GM12801 (cell line): ENCODE results near the gene PPP1R3D.

Experiments used
- TF ChIP-seq, protein P1 (sequence below): IDR thresholded peaks from one replicate; pipeline ENCODE4 v1.5.1; 2011; ENCODE audit warnings: control low read depth; ENCODE audit not compliant: insufficient read length; ENCODE audit errors: extremely low read depth

PPP1R3D gene, protein sequence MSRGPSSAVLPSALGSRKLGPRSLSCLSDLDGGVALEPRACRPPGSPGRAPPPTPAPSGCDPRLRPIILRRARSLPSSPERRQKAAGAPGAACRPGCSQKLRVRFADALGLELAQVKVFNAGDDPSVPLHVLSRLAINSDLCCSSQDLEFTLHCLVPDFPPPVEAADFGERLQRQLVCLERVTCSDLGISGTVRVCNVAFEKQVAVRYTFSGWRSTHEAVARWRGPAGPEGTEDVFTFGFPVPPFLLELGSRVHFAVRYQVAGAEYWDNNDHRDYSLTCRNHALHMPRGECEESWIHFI

DNA sequence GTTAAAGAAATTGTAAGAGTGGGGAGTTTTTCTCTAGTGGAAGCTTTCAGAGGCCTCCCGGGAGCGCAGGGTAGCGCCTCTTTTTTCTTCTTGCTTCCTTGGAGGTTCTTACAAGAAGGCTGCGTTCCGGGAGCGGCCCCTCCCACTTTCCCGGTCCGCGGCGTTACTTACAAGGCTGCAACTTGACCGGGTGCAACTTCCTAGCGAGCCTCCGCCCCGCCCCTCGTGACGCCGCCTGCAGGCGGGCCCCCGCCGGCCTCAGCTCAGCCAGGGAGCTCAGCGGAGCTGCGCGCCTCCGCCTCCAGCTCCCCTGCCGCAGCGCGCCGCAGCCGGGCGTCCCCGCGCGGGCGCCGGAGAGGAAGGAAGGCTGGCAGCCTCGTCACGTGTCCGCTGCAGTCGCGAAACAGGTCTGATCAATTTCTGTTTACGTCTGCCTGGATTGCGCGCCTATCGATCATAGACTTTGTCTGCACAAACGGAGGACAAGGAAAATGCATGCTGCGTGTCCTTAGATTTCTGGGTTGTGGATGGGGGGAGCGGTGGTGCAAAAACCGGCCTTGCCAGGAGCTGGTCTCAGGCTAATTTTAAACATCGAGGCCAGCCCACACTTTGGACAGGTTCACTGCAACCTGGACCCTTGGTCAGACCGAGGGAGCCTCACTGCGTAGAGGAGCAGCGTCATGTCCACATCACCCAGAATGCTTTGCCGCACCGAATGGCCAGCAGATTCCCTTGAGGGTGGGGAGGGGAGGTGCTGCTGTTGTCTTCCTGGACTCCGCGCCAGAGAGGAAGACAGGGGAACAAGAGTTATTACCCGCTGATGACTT, at the start of gene PPP1R3D, which contains the start of gene FAM217B:
TSS of gene PPP1R3D (minus strand) at position 177 of the 827 bp plus-strand sequence. CDS start 374 bp downstream, outside the sequence.
TSS of gene FAM217B (plus strand) at position 261 of the 827 bp plus-strand sequence. CDS start 3,555 bp downstream, outside the sequence.
- TF ChIP-seq, protein P1, sequence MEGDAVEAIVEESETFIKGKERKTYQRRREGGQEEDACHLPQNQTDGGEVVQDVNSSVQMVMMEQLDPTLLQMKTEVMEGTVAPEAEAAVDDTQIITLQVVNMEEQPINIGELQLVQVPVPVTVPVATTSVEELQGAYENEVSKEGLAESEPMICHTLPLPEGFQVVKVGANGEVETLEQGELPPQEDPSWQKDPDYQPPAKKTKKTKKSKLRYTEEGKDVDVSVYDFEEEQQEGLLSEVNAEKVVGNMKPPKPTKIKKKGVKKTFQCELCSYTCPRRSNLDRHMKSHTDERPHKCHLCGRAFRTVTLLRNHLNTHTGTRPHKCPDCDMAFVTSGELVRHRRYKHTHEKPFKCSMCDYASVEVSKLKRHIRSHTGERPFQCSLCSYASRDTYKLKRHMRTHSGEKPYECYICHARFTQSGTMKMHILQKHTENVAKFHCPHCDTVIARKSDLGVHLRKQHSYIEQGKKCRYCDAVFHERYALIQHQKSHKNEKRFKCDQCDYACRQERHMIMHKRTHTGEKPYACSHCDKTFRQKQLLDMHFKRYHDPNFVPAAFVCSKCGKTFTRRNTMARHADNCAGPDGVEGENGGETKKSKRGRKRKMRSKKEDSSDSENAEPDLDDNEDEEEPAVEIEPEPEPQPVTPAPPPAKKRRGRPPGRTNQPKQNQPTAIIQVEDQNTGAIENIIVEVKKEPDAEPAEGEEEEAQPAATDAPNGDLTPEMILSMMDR, result no peak

DNA sequence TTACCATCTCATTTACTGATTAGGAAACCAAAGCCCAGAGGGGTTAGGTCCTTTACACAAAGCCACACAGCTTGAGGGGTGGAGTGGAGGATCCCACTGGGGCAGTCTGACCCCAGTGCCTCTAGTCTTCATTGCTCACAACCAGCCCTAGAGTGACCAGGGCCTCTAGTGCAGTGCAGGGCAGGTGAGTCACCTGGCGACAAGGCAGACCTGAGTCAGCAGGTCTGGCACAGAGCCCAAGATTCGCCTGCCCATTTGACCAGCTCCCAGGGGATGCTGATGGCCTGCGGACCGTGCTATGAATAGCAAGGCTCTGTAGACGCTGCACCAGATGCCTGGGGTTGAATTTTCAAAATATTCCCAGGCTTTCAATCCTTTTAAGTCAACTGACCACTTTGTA, 48.0 kb upstream of the PPP1R3D start:
- TF ChIP-seq, protein P1, result no peak

DNA sequence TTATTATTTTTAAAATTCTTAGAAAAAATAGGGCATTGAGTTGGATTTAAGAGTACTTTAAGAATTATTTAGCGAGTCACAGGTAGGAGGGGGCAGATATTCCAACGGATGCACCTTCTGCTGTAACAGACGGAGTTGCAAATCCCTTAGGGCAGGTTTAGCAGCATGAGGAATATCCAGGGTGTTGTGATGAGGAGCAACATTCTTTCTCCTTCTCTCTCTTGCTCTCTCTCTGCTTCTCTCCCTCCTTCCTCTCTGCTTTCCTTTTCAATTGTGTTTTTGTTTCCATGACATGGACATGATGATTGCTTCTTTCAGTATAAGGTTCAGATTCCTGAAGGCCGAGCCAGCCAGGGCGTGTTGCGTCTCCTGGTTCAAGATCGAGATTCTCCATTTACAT, 47.0 kb upstream of the PPP1R3D start:
- TF ChIP-seq, protein P1, result no peak

DNA sequence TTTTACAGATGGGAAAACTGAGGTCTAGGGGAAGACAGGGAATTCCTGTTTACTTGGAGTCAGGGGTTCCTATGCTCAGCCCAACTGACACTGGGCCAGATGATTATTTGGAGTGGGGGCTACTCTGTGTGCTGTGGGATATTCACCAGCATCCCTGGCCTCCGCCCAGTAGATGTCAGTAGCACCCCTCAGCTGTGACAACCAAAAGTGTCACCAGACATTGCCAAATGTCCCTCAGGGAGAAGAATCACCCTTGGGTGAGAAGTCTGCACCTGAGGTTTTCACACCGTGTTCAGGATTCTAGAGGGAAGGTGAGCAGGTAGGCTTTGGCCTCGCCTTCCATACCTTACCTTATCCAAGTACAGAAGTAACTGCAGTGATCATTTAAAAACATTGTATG, 45.8 kb upstream of the PPP1R3D start:
- TF ChIP-seq, protein P1, result no peak

DNA sequence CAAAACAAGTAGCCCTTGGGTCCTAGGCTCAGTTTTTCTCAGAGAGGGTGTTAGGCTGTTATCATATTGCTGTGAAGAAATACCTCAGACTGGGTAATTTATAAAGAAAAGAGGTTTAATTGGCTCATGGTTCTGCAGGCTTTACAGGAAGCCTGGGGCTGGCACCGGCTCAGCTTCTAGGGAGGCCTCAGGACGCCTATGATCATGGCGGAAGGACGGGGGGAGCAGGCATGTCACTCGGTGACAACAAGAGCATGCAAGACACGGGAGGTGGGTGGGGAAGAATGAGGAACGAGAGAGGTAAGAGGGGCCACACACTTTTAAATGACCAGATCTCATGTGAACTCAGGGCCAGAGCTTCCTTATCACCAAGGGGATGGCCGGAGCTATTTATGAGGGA, 45.1 kb upstream of the PPP1R3D start:
- TF ChIP-seq, protein P1, result no peak

DNA sequence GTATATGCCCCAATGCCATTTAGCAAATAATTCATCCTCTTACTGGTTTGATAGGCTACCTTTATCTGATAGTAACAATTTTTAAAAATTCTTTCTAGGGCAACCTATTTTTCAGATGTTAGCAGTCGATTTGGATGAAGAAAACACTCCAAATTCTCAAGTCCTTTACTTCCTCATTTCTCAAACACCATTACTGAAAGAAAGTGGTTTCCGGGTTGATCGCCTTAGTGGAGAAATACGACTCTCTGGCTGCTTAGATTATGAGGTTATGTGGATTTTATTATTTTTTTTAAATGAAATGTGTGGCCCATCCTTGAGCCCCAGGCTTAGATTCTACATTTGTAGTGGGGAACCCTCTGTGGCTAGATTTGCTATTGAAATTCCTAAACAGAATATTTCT, 44.4 kb upstream of the PPP1R3D start:
- TF ChIP-seq, protein P1, result no peak

DNA sequence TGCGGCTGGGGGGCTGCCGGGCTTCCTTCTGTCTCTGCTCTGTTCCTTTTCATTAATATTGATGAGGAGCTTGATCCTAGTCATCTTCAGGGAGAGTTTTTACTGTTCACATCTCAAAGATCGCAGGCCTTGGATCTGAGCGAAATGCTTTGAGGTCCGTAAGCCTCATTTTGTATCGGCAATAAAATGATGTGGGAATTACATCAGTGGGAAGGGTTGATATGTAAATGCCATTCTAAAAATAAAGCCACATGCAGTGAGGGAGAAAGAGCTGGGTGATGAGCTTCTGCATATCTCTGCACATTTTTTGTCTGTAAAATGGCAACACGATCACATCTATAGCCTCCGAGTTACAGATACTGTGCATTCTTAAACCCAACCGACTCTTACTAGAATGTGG, 43.0 kb upstream of the PPP1R3D start:
- TF ChIP-seq, protein P1, result no peak
